ENCODE results near the gene CLIC5. TPM values are rescaled to one million over a fixed set of nuclear protein-coding genes. Genes with fewer than 3 reads are reported as not detected.

Gene CLIC5
- total RNA-seq, 2 donors from 2014 or later: 2.2 to 2.6 TPM

- no peak for ATAC-seq (ENCODE audit: insufficient number of reproducible peaks, low FRiP score, low read depth)
- TF ChIP-seq CTCF (IDR thresholded peaks at IDR 0.05): no peak
Measured at GRCh38 chr6:45917439-45917838, 98.2 kb downstream of the CLIC5 start.

DNA sequence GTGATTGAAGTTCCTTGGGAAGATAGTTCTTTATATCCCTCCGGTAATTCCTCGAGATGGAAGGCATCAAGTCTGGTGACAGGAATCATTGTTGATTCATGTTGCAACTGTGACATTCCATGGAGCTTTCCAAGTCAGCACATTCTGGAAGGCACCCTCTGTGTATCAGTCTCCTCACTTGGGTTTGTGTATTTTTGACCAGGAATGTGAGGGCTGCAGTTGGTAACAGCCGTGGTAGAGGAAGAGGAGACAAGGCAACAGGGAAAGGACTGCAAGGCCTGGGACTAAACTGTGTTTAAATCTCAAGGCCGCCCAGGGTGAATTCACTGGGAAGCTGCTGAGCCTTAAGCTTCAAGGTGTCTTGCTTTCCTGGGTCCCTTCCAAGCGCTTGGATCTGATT, 99.0 kb downstream of the CLIC5 start:
- no peaks in the 10 kb centered on the region for H3K36me3 ChIP-seq
- no peaks in the 10 kb centered on the region for H3K27me3 ChIP-seq (replicated peaks; ENCODE audit: insufficient read depth)
- no peak overlapping the region for H3K4me3 ChIP-seq
- no peaks in the 10 kb centered on the region for H3K9me3 ChIP-seq
- DNase-seq (ENCODE audit: low spot score) (no peak), ATAC-seq (ENCODE audit: insufficient number of reproducible peaks, low FRiP score, low read depth) (no peak)
- no peak overlapping the region for H3K27ac ChIP-seq
- H3K4me1 ChIP-seq (ENCODE audit: control insufficient read depth in 1 of 2, low read depth in 2 of 2): no peaks in the 10 kb centered on the region
- TF ChIP-seq CTCF (IDR thresholded peaks at IDR 0.05): no peak

More at GRCh38 chr6:45917439-45917838, 98.2 kb downstream of the CLIC5 start:
- Histone ChIP-seq H3K27me3 (replicated peaks; ENCODE audit: insufficient read depth) (no peaks in the 10 kb centered on the region), H3K36me3 (no peaks in the 10 kb centered on the region), H3K9me3 (no peaks in the 10 kb centered on the region), H3K4me3 (no peak overlapping the region), H3K4me1 (ENCODE audit: control insufficient read depth in 1 of 2, low read depth in 2 of 2) (no peaks in the 10 kb centered on the region), H3K27ac (no peak overlapping the region)
- no peak for DNase-seq (ENCODE audit: low spot score)

DNA sequence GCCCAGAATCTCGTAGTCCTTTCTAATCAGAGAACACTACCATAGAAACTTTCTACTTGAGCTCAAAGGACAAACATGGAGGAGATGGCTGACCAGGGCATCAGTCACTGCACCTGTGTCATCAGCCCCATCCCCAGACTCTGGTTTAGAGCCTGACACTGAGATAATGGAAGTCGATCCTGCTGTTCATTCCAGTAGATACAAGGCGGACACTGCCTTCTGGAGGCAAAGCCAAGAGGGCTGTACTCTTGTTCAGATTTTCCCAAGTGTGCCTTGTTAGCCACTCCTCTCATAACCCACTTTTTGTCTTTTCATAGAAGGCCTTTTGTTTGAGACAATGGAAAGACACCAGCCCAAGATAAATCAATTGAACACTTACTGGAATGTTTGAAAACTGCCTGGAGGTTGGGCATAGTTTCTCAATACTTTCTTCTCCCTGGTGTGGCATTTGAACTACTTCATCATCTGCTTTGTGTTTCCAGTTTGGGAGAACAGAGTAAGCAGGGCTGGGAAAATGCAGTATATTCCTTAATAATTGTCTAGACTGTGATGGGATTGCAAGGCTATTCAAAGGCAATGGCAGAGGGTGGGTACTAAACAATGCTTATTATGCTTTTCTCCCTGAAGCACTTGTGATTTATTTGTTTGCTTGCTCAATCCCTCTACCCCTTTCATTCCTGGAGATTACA, 99.7 kb downstream of the CLIC5 start:
- no peak for ATAC-seq (ENCODE audit: insufficient number of reproducible peaks, low FRiP score, low read depth)
- H3K4me1 ChIP-seq (ENCODE audit: control insufficient read depth in 1 of 2, low read depth in 2 of 2): no peaks in the 10 kb centered on the region
- H3K27me3 ChIP-seq (replicated peaks; ENCODE audit: insufficient read depth): no peaks in the 10 kb centered on the region
- H3K9me3 ChIP-seq: no peaks in the 10 kb centered on the region
- TF ChIP-seq CTCF (IDR thresholded peaks at IDR 0.05): no peak
- H3K36me3 ChIP-seq: no peaks in the 10 kb centered on the region
- no peak for DNase-seq (ENCODE audit: low spot score)
- H3K4me3 ChIP-seq: no peak overlapping the region
- H3K27ac ChIP-seq: no peak overlapping the region

DNA sequence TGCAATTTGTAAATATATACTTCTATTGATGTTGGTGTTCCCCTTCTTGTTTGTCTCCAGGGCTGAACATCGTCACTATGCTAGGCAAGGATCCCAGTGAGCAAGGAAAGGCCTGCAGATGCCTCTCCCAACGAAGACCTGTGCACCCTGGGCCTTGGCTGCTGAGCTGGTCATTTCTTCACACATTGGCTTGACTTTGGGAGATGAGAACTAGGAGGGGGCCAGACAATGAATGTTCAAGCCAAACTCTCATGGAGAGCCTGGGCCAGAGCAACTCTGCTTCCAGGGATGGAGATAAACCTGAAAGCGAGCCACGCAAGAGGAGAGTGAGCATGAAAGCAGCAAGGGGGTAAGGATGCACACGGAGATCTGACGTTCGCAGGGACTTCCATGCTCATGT, 104.0 kb downstream of the CLIC5 start:
- DNase-seq (ENCODE audit: low spot score): no peak
- no peaks in the 10 kb centered on the region for H3K4me1 ChIP-seq (ENCODE audit: control insufficient read depth in 1 of 2, low read depth in 2 of 2)
- H3K36me3 ChIP-seq: no peaks in the 10 kb centered on the region
- no peak overlapping the region for H3K27ac ChIP-seq
- no peaks in the 10 kb centered on the region for H3K9me3 ChIP-seq
- no peak for ATAC-seq (ENCODE audit: insufficient number of reproducible peaks, low FRiP score, low read depth)
- no peak overlapping the region for H3K4me3 ChIP-seq
- TF ChIP-seq CTCF (IDR thresholded peaks at IDR 0.05): no peak
- no peaks in the 10 kb centered on the region for H3K27me3 ChIP-seq (replicated peaks; ENCODE audit: insufficient read depth)

- no peaks in the 10 kb centered on the region for H3K9me3 ChIP-seq
- TF ChIP-seq CTCF (IDR thresholded peaks at IDR 0.05): no peak
- DNase-seq (ENCODE audit: low spot score): no peak
- no peak overlapping the region for H3K4me3 ChIP-seq
- ATAC-seq (ENCODE audit: insufficient number of reproducible peaks, low FRiP score, low read depth): no peak
- H3K4me1 ChIP-seq (ENCODE audit: control insufficient read depth in 1 of 2, low read depth in 2 of 2): no peaks in the 10 kb centered on the region
- no peaks in the 10 kb centered on the region for H3K36me3 ChIP-seq
- no peak overlapping the region for H3K27ac ChIP-seq
- no peaks in the 10 kb centered on the region for H3K27me3 ChIP-seq (replicated peaks; ENCODE audit: insufficient read depth)
Measured at GRCh38 chr6:45903959-45904358, 111.7 kb downstream of the CLIC5 start.

All from thoracic aorta (tissue), 2 donors.